DMS 273 (cell line): ENCODE measurements around the gene HOXC5.

Source experiments
- DNase-seq: peaks from one replicate; lab custom pipeline; 2025; ENCODE audit not compliant: unreplicated experiment; lab: John Stamatoyannopoulos, UW

The HOXC5 gene

DNA sequence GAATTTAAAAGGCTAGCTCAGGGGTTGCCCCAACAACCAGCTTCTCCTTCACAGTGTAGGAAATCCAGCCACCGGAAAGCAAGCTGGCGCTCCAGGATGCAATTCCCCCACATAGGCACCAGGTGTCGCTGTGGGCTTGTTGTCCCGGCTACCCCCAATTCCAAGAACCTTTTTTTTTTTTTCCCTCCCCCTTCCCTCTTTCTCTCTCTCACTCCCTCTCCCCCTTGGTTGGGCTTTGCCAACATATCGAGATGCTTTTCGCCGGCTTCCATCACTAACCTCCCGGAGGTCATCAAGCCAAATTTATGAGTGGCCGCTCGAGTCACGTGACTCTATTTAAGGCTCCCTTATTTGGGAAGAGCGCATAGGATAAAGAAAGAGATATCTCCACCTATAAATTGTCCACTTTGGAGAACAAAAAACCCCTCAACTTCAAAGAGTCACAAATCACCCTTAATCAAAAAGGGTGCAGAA is at the start of gene HOXC5:
HOXC5 (plus strand) TSS at position 424 of the 474 bp plus-strand sequence. CDS start 73 bp downstream, outside the sequence.
- peak; percentile 90 for DNase-seq

DNA sequence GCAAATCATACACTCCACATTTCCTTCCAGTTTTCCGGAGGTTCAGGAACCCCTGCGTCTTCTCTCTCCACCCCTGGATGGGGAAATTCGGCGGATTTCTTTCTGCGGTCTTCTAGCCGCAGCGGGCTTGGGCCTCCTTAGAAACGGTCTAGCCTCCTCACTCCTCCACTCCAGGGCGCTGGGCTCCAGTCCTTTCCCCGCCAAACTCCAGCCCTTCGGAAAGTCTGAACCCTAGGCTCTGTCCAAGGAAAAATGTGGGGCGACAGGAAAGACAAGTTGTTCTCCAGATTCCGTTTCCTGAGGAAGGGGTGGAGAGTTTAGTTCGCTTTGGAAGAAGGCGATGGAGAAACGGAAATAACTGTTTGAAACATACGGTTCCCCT is 49.3 kb upstream of the HOXC5 start:
- DNase-seq, result no peak

DNA sequence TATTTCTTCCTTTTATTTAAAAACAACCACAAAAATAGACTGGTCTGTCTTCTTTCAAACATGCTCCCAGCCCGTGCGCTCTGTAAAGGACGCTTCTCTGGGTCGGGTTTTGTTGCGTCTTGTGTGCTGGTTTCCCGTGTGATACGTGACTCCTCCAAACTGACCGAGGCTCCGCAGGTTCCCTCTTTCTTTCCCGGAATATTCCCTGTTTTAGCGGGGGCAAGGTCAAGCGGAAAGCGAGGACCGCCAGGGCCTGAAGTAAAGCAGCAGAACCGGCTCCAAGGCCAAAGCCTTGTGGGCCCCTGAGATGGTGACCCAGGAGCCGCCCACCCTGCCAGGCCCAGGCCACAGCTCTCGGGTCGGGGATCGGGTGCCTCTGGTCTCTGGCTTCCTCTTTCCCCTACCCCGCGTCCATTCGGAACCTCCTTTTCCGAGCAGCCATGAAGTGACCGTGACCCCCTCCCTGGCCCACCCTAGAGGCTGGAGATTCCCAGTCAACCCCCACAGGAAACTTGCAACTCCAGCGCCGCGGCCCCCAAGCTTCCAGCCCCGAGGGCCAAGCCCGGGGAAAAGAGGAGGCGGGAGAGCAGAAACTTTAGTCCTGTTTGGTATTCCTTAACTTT is 48.8 kb upstream of the HOXC5 start:
- no peak for DNase-seq

DNA sequence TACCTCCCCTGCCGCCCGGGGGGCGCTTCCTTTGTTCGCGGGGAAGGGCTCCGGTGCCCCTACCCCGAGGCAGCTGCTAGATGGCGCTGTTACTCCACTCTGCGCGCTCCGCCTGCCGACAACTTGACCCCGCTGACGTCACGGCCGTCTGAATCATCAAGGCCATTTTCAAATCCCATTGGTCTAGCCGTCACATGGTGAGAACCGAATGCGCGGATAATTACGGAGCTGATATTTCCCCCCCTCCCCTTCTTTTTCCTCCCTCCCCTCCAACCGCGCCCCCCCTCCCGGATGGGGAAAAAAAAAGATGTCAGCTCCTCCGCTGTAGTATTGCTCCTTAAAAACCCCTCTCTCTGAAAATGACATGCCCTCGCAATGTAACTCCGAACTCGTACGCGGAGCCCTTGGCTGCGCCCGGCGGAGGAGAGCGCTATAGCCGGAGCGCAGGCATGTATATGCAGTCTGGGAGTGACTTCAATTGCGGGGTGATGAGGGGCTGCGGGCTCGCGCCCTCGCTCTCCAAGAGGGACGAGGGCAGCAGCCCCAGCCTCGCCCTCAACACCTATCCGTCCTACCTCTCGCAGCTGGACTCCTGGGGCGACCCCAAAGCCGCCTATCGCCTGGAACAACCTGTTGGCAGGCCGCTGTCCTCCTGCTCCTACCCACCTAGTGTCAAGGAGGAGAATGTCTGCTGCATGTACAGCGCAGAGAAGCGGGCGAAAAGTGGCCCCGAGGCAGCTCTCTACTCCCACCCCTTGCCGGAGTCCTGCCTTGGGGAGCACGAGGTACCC is 47.8 kb upstream of the HOXC5 start, which contains the start of gene HOXC10:
HOXC10 (plus strand) TSS at position 246 of the 791 bp plus-strand sequence; CDS start at position 360, 114 bp downstream.
- DNase-seq, result peak; percentile 90

DNA sequence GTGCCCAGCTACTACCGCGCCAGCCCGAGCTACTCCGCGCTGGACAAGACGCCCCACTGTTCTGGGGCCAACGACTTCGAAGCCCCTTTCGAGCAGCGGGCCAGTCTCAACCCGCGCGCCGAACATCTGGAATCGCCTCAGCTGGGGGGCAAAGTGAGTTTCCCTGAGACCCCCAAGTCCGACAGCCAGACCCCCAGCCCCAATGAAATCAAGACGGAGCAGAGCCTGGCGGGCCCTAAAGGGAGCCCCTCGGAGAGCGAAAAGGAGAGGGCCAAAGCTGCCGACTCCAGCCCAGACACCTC is 47.2 kb upstream of the HOXC5 start:
- no peak for DNase-seq

DNA sequence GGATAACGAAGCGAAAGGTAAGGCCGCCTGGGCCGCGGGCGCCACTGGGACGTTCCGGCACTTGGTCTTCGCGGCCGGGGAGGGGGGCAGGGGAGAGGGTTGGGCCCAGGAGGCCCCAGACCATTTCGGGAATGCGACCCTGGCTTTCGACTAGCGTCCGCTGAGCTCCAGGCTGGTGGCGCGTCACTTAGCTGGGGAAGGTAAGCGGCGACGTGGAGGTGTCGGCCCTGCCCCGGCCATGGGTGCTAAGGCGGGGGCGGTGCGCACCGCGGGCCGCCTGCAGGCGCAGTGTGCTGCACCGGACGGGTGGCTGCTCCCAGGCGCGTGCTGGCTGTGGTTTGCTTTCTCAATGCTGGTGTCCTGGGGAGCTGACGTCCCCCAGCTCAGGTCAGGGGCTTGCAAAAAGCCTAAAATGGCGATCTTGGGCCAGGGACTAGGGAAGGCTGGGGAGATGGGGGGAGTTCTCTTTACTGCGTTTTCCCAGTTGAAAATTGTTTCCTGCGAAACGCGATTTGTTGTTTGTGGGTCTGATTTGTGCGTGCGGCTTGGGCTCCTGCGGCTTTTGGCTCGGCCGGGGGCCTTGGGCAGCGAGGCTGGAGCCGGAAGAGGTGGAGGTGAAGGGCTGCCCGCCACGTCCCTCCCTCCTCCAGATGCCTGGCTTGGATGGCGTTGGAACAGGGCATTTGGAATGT is 46.7 kb upstream of the HOXC5 start:
- no peak for DNase-seq

DNA sequence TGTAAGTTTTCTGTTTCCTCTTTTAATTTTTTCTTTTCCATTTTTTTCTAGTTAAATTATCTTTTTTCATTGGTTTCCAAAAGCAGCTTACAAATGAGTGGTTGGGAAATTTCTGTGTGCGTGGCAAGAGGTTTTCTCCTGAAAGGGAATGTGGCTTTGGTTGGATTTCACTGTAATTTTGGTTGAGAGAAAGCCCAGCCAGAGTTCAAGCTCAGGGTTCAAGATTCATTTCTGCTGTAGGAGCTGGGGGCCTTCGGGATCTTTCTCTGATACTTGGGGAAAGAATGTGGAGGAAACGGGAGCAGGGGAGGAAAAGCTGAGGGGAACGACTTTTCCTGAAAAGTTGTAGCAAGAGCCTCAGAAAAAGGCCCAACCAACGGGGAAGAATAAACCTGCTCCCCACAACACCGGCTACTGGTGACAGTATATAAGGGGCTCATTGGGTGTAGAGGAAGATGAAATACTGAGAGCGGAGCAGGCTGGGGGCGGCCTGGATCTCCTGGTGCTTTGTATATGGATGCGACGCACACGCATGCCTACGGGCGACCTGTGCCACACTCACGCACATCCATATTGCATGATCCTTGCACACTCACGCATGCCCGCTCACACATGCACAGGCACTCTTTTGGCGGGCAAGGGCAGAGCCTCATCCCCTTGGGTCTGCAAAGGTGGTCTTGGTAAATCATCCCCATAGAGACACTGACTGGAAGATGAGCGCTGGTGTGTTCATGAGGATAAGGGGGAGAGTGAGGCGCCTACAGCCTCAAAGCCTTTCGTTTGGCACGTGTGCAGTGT is 46.0 kb upstream of the HOXC5 start:
- DNase-seq, result no peak

DNA sequence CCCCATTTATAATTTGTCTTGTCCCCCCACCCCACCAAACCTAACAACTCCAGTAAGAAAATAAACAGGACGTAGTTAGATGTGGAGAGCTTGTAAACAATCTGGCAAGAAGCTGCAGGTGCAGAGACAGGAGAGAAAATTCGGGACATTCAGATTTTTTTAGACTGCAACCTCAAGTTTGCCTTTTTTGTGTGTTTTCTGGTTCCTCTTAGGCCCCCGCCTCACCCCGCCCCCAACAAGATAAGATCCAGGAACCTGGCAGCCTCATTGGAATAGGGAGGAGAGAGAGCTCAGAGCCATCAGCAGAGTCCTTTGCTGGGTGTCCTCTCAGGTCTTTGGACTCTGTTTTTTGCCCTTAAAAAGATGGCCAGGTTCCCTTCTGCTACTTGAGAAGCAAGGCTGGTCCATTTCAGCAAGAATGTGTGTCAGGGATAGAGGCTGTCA is 45.0 kb upstream of the HOXC5 start:
- no peak for DNase-seq

DNA sequence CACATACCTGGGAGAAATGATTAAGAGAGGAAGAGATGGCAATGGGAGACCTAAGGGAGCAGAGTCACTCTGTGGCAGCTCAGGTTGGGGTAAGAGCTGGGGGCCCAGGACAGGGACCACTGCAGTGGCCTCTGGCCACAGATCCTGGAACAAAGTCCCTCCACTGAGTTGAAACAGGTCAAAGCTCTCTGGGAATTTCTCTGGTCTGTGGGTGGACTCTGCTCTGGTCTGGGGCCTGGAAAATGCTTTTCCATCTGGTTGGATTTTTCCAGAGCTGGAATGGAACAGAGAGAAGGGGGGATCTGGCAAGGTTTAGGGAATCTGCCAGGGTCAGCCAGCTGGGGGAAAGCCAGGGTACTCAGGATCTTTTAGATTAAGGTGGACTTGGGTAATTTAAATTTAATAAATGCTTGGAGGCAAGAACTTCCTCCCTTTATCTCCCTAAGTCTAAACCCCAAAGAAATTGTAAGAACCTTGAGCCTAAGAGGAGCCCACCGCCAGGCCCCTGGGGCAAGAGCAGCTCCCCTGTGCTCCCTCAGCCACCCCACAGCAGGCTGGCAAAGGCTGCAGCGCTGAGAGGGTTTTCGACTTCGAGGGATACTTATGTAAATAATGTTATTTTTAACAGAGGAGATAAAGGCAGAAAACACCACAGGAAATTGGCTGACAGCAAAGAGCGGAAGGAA is 44.2 kb upstream of the HOXC5 start:
- no peak for DNase-seq

DNA sequence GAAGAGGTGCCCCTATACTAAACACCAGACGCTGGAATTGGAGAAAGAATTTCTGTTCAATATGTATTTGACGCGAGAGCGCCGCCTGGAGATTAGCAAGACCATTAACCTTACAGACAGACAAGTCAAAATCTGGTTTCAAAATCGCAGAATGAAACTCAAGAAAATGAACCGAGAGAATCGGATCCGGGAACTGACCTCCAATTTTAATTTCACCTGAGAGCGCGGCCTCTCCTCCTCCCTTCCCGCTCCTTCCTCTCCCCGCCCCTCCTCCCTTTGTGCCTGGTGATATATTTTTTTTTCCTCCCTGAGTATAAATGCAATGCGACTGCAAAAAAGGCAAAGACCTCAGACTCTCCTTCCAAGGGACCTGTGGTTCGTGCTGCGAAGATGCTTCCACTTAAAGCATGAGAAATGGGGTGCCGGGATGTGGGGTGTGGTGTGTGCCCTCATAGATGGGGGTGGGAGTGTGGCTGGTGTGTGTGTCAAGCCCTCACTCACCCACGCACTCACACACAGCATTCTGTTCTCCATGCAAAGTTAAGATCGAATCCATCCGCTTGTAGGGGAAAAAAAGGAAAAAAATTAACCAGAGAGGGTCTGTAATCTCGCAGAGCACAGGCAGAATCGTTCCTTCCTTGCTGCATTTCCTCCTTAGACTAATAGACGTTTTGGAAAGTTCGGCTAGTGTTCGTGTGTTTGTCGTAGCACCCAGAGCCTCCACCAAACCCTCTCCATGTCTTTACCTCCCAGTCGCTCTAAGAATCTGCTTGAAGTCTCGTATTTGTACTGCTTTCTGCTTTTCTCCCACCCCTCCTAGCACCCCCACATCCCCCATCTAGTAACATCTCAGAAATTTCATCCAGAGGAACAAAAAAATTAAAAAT is 43.4 kb upstream of the HOXC5 start:
- peak; percentile 68 for DNase-seq

DNA sequence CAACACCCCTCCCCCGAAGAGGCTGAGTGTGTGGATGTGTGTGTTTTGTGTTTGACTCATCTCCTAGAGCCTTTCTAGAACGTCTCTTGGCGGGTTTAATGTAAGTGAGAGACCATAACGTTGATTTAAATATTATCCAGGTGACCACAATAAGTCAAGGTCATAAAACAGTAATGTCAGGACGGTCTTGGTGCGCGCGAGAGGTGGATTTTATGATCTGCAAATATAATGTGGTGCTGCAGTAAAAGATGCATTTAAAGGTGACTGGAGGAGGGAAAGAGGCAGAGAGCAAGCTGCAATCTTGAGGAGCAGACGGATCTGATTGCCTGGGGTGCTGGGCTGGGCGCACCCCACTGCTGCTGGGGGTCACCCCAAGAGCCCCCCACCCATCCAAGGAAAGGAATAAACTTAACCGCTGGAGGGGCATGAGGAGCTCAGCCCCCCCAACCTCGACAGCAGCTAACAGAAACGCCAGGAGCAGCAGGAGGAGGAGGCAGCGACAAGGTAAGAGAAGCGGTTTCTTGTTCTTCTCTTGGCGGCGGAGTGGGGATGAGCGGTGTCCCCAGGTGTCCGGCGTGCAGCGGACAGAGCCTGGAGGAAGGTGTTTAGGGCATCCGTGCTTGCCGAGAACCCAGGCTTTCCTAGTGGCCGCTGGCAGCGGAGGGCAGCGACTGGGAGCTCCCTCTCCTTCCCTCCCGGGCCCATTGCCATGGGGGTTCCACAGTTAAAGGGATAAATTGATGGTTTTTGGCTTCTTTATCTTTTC is 42.4 kb upstream of the HOXC5 start:
- no peak for DNase-seq

DNA sequence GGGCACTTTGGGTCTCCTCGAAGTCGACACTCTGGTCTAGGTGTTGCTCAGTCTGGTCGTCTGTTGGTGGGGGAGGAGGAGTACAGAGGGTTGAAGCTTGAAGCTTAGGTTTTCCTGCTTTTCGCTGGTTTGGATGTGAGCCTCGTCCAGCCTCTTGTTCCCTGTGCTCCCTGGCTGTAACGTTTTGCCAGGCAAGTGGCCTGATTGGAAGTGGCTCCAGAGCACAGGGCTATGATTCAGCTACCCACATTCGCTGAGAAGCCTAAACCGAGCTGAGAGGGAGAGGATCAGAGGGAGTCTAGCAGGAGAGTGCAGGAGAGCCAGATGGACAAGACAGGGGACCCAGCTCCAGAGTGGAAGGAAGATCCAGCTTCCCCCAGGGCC is 41.8 kb upstream of the HOXC5 start:
- peak; percentile 12 for DNase-seq

DNA sequence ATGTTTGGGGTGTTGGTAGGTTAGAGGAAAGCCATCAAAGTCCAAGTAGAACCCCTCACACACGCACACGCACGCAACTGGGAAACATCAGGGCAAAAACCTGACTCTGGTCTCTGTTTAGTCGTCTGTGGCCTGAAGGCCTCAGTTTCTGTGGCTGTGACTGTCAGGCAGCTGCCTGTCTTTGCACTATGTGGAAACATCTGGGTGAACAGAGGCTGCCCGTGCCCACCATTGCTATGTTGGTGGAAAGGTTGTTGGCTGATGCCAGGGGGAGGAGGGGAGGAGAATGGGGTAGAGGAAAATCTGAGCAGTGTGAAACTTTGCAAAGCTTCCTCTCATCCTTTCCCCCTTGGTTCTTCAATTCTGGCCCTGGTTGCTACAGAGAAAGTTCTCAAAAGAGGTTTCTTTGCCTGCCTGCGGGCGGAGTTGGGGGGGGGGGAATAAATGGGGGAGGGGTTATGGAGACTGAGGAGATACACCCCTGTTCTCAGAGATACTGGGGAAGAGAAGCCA is 40.4 kb upstream of the HOXC5 start:
- no peak for DNase-seq

DNA sequence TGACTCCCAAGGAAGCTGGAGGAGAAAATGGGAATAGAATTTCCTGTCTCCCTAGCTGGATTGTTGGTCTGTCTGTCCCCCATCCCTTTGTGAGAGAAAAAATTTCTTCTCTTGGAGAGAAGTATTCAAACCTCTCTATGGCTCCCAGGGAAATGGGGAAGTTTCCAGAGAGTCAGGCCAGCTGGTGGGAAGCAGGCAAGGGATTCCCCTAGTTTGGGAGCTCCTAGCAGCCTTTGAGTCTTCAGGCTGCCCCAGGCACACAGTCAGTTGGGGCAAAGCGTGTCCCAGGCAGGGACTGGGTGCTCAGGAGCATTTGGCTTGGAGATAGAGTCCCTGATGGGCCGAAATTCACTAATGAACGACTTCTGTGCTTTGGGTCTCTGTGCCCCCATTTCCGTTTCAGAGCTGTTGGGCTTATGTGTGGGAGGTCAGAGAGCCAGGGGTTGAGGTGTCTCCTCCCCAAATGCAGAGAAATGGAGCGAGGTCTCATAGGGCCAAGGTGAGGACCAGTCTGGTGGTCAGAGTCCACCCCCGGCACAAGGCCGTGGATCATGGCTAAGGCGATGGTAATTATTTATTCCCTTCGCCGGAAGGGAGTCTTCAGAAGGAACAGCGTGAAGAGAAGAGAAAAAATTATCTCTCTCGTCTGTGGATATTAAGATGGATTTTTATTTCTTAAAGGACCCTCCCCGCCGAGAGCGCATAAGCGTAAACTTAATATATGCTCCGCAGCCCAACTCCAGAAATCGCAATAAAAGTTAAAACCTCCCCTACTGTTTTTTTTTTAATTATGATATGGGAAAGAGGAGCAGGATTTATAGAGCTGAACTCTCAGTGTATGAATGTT is 39.5 kb upstream of the HOXC5 start:
- DNase-seq, result no peak

DNA sequence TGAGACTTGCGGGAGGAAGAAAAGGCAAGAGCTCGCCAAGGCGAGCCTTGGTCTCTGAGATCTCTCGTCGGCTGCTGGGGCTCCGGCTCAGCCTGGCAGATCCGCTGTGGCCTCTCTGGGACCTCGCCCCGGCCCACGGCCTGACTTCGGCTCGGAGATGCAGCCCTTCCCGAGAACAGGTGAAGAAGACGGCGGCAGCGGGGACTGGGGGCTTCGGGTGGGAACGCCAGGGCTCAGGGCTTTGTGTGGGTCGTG is 38.9 kb upstream of the HOXC5 start:
- no peak for DNase-seq

DNA sequence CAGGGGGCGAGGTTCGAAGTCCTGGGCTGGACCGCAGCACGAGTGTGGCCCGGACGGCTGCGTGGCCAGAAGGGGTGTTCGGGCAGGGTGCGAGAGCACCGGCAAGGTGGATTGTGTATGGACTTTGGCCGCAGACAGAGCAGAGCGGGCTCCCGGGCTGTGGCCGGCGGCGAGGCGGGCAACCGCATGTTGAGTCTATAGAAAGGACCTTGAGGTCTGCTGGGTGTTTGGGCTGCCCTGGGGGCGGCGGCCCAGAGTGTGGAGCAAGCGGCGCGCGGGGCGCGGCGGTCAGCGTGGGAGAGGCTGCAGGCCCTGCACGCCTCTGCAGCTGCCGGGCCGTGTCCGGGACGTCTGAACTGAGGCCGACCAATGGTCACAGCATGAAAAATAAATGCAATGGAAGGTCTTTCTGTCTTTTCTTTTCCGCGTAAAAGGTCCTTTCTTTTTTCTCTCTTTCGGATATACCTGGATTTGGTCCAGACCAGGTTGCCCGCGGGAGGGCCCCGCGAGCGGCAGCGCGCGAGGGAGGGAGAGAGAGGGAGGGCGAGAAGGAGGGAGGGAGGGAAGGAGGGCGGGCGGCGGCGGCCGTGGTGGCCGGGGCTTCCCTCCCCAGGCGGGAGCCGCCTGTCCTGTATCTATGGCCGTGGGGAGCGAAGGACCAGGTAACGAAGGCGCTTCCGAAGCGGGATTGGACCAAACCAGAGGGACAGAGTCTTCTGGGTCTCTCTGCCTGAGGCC is 38.4 kb upstream of the HOXC5 start:
- DNase-seq, result no peak

DNA sequence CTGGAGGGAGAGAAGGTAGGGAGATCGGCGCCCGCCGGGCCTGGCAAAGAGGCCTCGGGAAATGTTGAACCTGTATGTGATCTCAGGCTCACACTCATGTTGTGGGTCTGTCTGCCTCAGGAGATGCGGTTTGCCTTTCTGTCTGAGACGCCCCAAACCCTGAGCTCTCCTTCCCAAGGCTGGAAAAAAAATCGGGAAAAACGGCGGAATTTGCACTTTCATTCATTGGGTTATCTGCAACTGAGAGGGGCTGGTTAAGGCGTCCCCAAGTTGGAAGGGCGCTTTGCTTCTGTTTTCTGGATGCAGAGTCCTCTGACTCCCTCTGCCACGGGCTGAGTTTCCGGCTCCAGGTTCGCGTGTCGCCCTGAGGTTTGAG is 37.9 kb upstream of the HOXC5 start:
- DNase-seq, result no peak
